Breast epithelium (tissue), 3 donors: ENCODE measurements around the gene POLDIP2.

ENCODE experiments used
- POLR2A ChIP-seq: fragments of 450-650 bp; IDR thresholded peaks from one replicate; pipeline ENCODE4 v1.6.1; 2016; ENCODE audit warnings: antibody characterized with exemption, mild to moderate bottlenecking, moderate library complexity
- POLR2AphosphoS5 ChIP-seq, 3 donors: sonication (generic); formaldehyde crosslinking; IDR thresholded peaks; one replicate each; pipeline ENCODE4 v1.6.1; 2017; ENCODE audit warnings: antibody characterized with exemption in 3 of 3
- TF ChIP-seq, protein P1 (sequence below), 3 donors: fragments of 450-650 bp; IDR thresholded peaks; one replicate each; pipeline ENCODE4 v1.5.1; 2016 to 2017; ENCODE audit warnings: antibody characterized with exemption in 3 of 3, mild to moderate bottlenecking in 3 of 3, moderate library complexity in 3 of 3

DNA sequence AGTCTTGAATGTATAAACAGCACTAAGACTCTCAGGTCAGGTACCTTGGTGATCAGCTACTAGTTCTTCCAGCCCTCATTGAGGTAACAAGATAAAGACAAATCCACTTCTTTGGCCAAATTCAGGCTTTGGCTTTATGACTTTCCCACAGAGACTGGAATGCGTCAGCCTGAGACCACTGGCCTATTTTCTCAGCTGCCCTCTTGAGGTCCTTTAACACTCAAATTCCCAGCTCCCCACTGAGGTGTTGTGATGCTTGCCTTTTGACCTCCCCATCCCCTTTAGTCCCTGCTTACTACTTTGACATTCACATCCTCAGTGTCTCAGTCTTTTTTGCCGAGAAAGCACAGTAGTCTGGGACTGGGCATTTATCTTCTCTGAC lies 11.1 kb downstream of the POLDIP2 start:
- TF ChIP-seq POLR2A (no peak), POLR2AphosphoS5 (IDR thresholded peaks at IDR 0.05) (no peak)
- TF ChIP-seq, protein P1, sequence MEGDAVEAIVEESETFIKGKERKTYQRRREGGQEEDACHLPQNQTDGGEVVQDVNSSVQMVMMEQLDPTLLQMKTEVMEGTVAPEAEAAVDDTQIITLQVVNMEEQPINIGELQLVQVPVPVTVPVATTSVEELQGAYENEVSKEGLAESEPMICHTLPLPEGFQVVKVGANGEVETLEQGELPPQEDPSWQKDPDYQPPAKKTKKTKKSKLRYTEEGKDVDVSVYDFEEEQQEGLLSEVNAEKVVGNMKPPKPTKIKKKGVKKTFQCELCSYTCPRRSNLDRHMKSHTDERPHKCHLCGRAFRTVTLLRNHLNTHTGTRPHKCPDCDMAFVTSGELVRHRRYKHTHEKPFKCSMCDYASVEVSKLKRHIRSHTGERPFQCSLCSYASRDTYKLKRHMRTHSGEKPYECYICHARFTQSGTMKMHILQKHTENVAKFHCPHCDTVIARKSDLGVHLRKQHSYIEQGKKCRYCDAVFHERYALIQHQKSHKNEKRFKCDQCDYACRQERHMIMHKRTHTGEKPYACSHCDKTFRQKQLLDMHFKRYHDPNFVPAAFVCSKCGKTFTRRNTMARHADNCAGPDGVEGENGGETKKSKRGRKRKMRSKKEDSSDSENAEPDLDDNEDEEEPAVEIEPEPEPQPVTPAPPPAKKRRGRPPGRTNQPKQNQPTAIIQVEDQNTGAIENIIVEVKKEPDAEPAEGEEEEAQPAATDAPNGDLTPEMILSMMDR (IDR thresholded peaks at IDR 0.05): no peak
